ENCODE data around the gene CEP112. TPM values are rescaled to one million over a fixed set of nuclear protein-coding genes. Genes with fewer than 3 reads are reported as not detected.
A peak's percentile ranks its signal among the peaks of the same experiment; 100 is the strongest.

Gene CEP112
- total and polyA plus RNA-seq, 2 donors (not counting 1 experiment from before 2014, with no cell fraction given): 5.4 to 6.4 TPM

GRCh38 chr17:65925606-65926307, 266.2 kb downstream of the CEP112 start:
- Histone ChIP-seq H4K20me1 (ENCODE audit: control insufficient read depth, extremely low read depth, insufficient read depth, low read length) (no peaks in the 10 kb centered on the region), H3K9me3 (ENCODE audit: control insufficient read depth, insufficient read depth, low read depth, low read length) (no peaks in the 10 kb centered on the region), H3K4me2 (ENCODE audit: extremely low read depth, insufficient read depth, low read length) (no peak overlapping the region), H2AFZ (ENCODE audit: low read length) (no peak overlapping the region), H3K27ac (ENCODE audit: insufficient read depth, low read length) (no peak overlapping the region), H3K36me3 (ENCODE audit: control insufficient read depth, insufficient read depth, low read length) (no peaks in the 10 kb centered on the region), H3K4me1 (ENCODE audit: control insufficient read depth, extremely low read depth, insufficient read depth, low read length) (no peaks in the 10 kb centered on the region), H3K4me3 (replicated peaks in 1 of 4; ENCODE audit: control extremely low read depth in 1 of 4, insufficient read depth in 1 of 4, low read depth in 3 of 4, low read length in 4 of 4) (no peak overlapping the region), H3K27me3 (ENCODE audit: control insufficient read depth, insufficient read depth, low read length) (no peaks in the 10 kb centered on the region), H3K9ac (ENCODE audit: insufficient read depth, low read length) (no peak overlapping the region), H3K79me2 (ENCODE audit: control insufficient read depth, insufficient read depth, low read length) (no peaks in the 10 kb centered on the region)
- DNase-seq (ENCODE audit: low read depth in 2 of 2): peak in 1 of 2 donors; percentile 6
- TF ChIP-seq EZH2 (IDR thresholded peaks at IDR 0.05; ENCODE audit: low read length, missing control alignments): no peak
- TF ChIP-seq CTCF (conservative IDR thresholded peaks at IDR 0.05 in 1 of 2, IDR thresholded peaks at IDR 0.05 in 1 of 2; ENCODE audit: low read depth in 1 of 2, low read length in 2 of 2): no peak

GRCh38 chr17:65920996-65921395, 270.9 kb downstream of the CEP112 start:
- no peaks in the 10 kb centered on the region for H4K20me1 ChIP-seq (ENCODE audit: control insufficient read depth, extremely low read depth, insufficient read depth, low read length)
- no peak for DNase-seq (ENCODE audit: low read depth in 2 of 2)
- no peak overlapping the region for H3K4me3 ChIP-seq (replicated peaks in 1 of 4; ENCODE audit: control extremely low read depth in 1 of 4, insufficient read depth in 1 of 4, low read depth in 3 of 4, low read length in 4 of 4)
- H3K9me3 ChIP-seq (ENCODE audit: control insufficient read depth, insufficient read depth, low read depth, low read length): no peaks in the 10 kb centered on the region
- H3K27ac ChIP-seq (ENCODE audit: insufficient read depth, low read length): no peak overlapping the region
- H3K36me3 ChIP-seq (ENCODE audit: control insufficient read depth, insufficient read depth, low read length): no peaks in the 10 kb centered on the region
- H3K9ac ChIP-seq (ENCODE audit: insufficient read depth, low read length): no peak overlapping the region
- no peak for TF ChIP-seq EZH2 (IDR thresholded peaks at IDR 0.05; ENCODE audit: low read length, missing control alignments)
- no peak for TF ChIP-seq CTCF (conservative IDR thresholded peaks at IDR 0.05 in 1 of 2, IDR thresholded peaks at IDR 0.05 in 1 of 2; ENCODE audit: low read depth in 1 of 2, low read length in 2 of 2)
- no peak overlapping the region for H2AFZ ChIP-seq (ENCODE audit: low read length)
- H3K4me1 ChIP-seq (ENCODE audit: control insufficient read depth, extremely low read depth, insufficient read depth, low read length): no peaks in the 10 kb centered on the region
- H3K4me2 ChIP-seq (ENCODE audit: extremely low read depth, insufficient read depth, low read length): no peak overlapping the region
- H3K27me3 ChIP-seq (ENCODE audit: control insufficient read depth, insufficient read depth, low read length): no peaks in the 10 kb centered on the region
- H3K79me2 ChIP-seq (ENCODE audit: control insufficient read depth, insufficient read depth, low read length): no peaks in the 10 kb centered on the region

GRCh38 chr17:65918916-65919315, 273.0 kb downstream of the CEP112 start:
- no peaks in the 10 kb centered on the region for H3K36me3 ChIP-seq (ENCODE audit: control insufficient read depth, insufficient read depth, low read length)
- H3K27ac ChIP-seq (ENCODE audit: insufficient read depth, low read length): no peak overlapping the region
- no peak overlapping the region for H3K9ac ChIP-seq (ENCODE audit: insufficient read depth, low read length)
- H3K27me3 ChIP-seq (ENCODE audit: control insufficient read depth, insufficient read depth, low read length): no peaks in the 10 kb centered on the region
- no peaks in the 10 kb centered on the region for H3K4me1 ChIP-seq (ENCODE audit: control insufficient read depth, extremely low read depth, insufficient read depth, low read length)
- H3K4me2 ChIP-seq (ENCODE audit: extremely low read depth, insufficient read depth, low read length): no peak overlapping the region
- H3K79me2 ChIP-seq (ENCODE audit: control insufficient read depth, insufficient read depth, low read length): no peaks in the 10 kb centered on the region
- H4K20me1 ChIP-seq (ENCODE audit: control insufficient read depth, extremely low read depth, insufficient read depth, low read length): no peaks in the 10 kb centered on the region
- DNase-seq (ENCODE audit: low read depth in 2 of 2): no peak
- no peak overlapping the region for H2AFZ ChIP-seq (ENCODE audit: low read length)
- H3K9me3 ChIP-seq (ENCODE audit: control insufficient read depth, insufficient read depth, low read depth, low read length): no peaks in the 10 kb centered on the region
- TF ChIP-seq CTCF (conservative IDR thresholded peaks at IDR 0.05 in 1 of 2, IDR thresholded peaks at IDR 0.05 in 1 of 2; ENCODE audit: low read depth in 1 of 2, low read length in 2 of 2) (peak; percentile 23 to 38), EZH2 (IDR thresholded peaks at IDR 0.05; ENCODE audit: low read length, missing control alignments) (no peak)
- no peak overlapping the region for H3K4me3 ChIP-seq (replicated peaks in 1 of 4; ENCODE audit: control extremely low read depth in 1 of 4, insufficient read depth in 1 of 4, low read depth in 3 of 4, low read length in 4 of 4)

Data from fibroblast of lung (primary cell).